ENCODE data around the gene SLX4IP. TPM values are rescaled to one million over a fixed set of nuclear protein-coding genes. Genes with fewer than 3 reads are reported as not detected.
A peak's percentile ranks its signal among the peaks of the same experiment; 100 is the strongest.

Gene SLX4IP
- total and polyA plus RNA-seq, 2 donors (not counting 3 experiments of a cell fraction or from before 2014, with no cell fraction given), result 1.9 to 4.5 TPM

DNA sequence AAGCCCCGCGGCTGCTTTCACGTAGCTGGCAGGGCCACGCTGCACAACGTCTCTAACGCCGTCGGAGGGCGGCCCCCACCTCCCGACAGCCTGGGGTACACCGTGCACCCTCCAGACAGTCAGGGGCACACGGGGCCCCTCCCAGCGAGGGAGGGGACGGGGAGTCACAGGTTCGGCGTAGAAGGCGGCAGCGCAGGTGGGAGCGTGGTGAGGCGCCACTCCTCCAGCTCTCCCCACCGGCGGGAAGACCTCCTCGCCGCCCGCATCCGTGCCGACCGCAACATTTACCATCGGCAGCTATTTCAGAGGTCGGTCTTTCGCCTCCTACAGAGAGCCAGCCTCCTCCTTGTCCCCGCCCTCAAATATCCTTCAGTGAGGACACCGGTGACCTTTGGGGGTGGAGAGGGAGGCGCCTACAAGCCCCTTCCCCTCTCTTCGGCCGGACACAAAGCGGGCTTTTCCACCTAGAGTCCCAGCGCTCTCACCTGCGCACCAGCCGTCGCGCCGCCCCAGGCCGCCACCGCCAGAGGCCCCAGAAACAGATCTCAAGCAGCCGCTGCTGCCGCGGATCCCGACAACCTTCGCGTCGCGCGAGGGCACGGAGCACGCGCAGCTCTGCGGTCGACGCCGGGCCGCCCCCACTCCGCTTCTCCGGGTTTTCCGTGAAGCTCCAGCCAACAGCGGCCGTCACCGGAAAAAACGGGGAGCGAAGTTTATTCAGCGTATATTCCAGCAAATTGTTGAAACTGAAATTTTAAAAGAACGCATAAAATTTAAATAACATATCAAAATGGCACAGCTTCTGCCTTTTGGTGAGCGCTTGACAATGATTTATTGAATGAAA is 1.3 kb upstream of the SLX4IP start, which contains the start of gene MKKS:
TSS of gene MKKS (minus strand) at position 600 of the 844 bp plus-strand sequence. CDS start 20,708 bp downstream, outside the sequence.
- Histone ChIP-seq H3K9me1 (replicated peaks; ENCODE audit: control insufficient read depth, extremely low read depth, insufficient read depth, low read length) (no peaks in the 10 kb centered on the region), H3K9ac (replicated peaks; ENCODE audit: extremely low read depth, insufficient read depth, low read length) (peak within 1 kb of the TSS; percentile 93), H3K27ac (ENCODE audit: insufficient read depth, low read depth, low read length) (peak within 1 kb of the TSS; percentile 97), H3K27me3 (ENCODE audit: control insufficient read depth in 2 of 2, insufficient read depth in 2 of 2, low read length in 2 of 2) (no peaks in the 10 kb centered on the region), H3K79me2 (ENCODE audit: control insufficient read depth, insufficient read depth, low read length) (peaks cover 42% of the 10 kb centered on the region), H3K36me3 (ENCODE audit: control insufficient read depth in 2 of 2, extremely low read depth in 1 of 2, insufficient read depth in 2 of 2, low read length in 2 of 2) (no peaks in the 10 kb centered on the region), H3K4me3 (replicated peaks in 1 of 3; ENCODE audit: insufficient read depth in 1 of 3, low read depth in 1 of 3, low read length in 3 of 3) (peak within 1 kb of the TSS; percentile 96 to 99 (median 97)), H3K4me1 (ENCODE audit: control insufficient read depth, extremely low read depth, insufficient read depth, low read length) (peaks cover 15% of the 10 kb centered on the region), H4K20me1 (replicated peaks; ENCODE audit: control insufficient read depth, extremely low read depth, insufficient read depth, low read length) (no peaks in the 10 kb centered on the region), H2AFZ (ENCODE audit: low read depth, low read length) (peak within 1 kb of the TSS; percentile 69), H3K4me2 (ENCODE audit: insufficient read depth, low read length) (peak within 1 kb of the TSS; percentile 91), H3K9me3 (replicated peaks; ENCODE audit: control insufficient read depth, insufficient read depth, low read length) (no peaks in the 10 kb centered on the region)
- ChIA-PET POLR2A (interaction anchor here (0.6 to 1.9 kb wide), 9 partner anchors 19 to 357 kb away, joined by 3 to 10 read pairs (median 3); partner anchors contain the start of gene SNAP25), CTCF (interaction anchor here (0.9 to 2.6 kb wide), 20 partner anchors 8 to 1115 kb away, joined by 3 to 16 read pairs (median 4); partner anchors contain the start of genes ANKEF1 and SNAP25)
- dilution Hi-C loops (cut with MboI; ENCODE audit: extremely low pct_ligation_motif_present, low sequenced_read_pairs) (no loop called here), intact Hi-C loops (cut with micrococcal nuclease) (loop anchor here (1.0 to 10.0 kb wide), 9 partner anchors 57 to 1111 kb away; partner anchors contain the start of gene SNAP25)
- BruUV-seq (replicated peaks), result TSS peak; percentile 41
- peak; percentile 90 for DNase-seq (ENCODE audit: low read depth, low spot score)
- FAIRE-seq, result no peak
- TF ChIP-seq EZH2 (IDR thresholded peaks at IDR 0.05; ENCODE audit: borderline replicate concordance, low read depth, low read length, severe bottlenecking), result no peak
- TF ChIP-seq, protein P1, sequence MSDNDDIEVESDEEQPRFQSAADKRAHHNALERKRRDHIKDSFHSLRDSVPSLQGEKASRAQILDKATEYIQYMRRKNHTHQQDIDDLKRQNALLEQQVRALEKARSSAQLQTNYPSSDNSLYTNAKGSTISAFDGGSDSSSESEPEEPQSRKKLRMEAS (IDR thresholded peaks at IDR 0.05; ENCODE audit: insufficient read depth, insufficient read length), result peak; percentile 65

DNA sequence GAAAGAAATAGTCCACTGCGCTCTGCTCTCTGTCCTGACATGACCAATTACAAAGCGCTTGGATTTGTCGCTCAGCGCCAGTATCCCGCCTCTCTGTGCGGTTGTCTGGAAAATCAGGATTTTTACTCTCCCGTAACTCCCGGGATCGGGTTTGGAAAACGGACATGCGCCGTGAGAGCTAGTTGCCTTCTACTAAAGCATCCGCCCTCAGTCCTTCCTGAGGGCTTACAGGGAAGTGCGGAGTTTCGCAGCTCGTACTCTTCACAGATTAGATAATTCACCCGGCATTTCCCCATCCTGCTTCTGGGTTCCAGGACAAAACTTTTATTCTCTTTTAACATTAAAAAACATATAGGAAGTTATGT is 656 bp upstream of the SLX4IP start:
- intact Hi-C loops (cut with micrococcal nuclease), result loop anchor here (1.0 to 10.0 kb wide), 9 partner anchors 58 to 1110 kb away; partner anchors contain the start of gene SNAP25
- BruUV-seq (replicated peaks), result no TSS peak

More for the DNA sequence above, 656 bp upstream of the SLX4IP start:
- CTCF ChIA-PET, result interaction anchor here (0.8 to 2.6 kb wide), 19 partner anchors 9 to 1115 kb away, joined by 3 to 16 read pairs (median 4); partner anchors contain the start of genes ANKEF1 and SNAP25
- H3K4me1 ChIP-seq (ENCODE audit: control insufficient read depth, extremely low read depth, insufficient read depth, low read length), result peaks cover 15% of the 10 kb centered on the region
- peak overlapping the region; percentile 97 for H3K27ac ChIP-seq (ENCODE audit: insufficient read depth, low read depth, low read length)
- H3K9me1 ChIP-seq (replicated peaks; ENCODE audit: control insufficient read depth, extremely low read depth, insufficient read depth, low read length), result no peaks in the 10 kb centered on the region
- no peaks in the 10 kb centered on the region for H3K36me3 ChIP-seq (ENCODE audit: control insufficient read depth in 2 of 2, extremely low read depth in 1 of 2, insufficient read depth in 2 of 2, low read length in 2 of 2)
- TF ChIP-seq, protein P2, sequence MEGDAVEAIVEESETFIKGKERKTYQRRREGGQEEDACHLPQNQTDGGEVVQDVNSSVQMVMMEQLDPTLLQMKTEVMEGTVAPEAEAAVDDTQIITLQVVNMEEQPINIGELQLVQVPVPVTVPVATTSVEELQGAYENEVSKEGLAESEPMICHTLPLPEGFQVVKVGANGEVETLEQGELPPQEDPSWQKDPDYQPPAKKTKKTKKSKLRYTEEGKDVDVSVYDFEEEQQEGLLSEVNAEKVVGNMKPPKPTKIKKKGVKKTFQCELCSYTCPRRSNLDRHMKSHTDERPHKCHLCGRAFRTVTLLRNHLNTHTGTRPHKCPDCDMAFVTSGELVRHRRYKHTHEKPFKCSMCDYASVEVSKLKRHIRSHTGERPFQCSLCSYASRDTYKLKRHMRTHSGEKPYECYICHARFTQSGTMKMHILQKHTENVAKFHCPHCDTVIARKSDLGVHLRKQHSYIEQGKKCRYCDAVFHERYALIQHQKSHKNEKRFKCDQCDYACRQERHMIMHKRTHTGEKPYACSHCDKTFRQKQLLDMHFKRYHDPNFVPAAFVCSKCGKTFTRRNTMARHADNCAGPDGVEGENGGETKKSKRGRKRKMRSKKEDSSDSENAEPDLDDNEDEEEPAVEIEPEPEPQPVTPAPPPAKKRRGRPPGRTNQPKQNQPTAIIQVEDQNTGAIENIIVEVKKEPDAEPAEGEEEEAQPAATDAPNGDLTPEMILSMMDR (IDR thresholded peaks at IDR 0.05; ENCODE audit: extremely low read depth in 1 of 2, insufficient read depth in 1 of 2, low read depth in 1 of 2, low read length in 2 of 2), result no peak
- TF ChIP-seq JUN (IDR thresholded peaks at IDR 0.05; ENCODE audit: borderline replicate concordance, insufficient read depth, insufficient read length, low read depth) (no peak), EZH2 (IDR thresholded peaks at IDR 0.05; ENCODE audit: borderline replicate concordance, low read depth, low read length, severe bottlenecking) (no peak), MYC (IDR thresholded peaks at IDR 0.05; ENCODE audit: low read depth, low read length) (no peak), POLR2AphosphoS5 (IDR thresholded peaks at IDR 0.05; ENCODE audit: insufficient read depth, low read depth, low read length) (peak; percentile 94), POLR2A (IDR thresholded peaks at IDR 0.05; ENCODE audit: low read depth, low read length) (peak; percentile 97), FOS (IDR thresholded peaks at IDR 0.05; ENCODE audit: borderline replicate concordance, insufficient read depth, low read length) (no peak), GATA2 (IDR thresholded peaks at IDR 0.05; ENCODE audit: insufficient read depth, insufficient read length, low read depth, low read length) (no peak)
- TF ChIP-seq, protein P1 (IDR thresholded peaks at IDR 0.05; ENCODE audit: insufficient read depth, insufficient read length), result no peak
- H3K27me3 ChIP-seq (ENCODE audit: control insufficient read depth in 2 of 2, insufficient read depth in 2 of 2, low read length in 2 of 2), result no peaks in the 10 kb centered on the region
- peak overlapping the region; percentile 69 for H2AFZ ChIP-seq (ENCODE audit: low read depth, low read length)
- H4K20me1 ChIP-seq (replicated peaks; ENCODE audit: control insufficient read depth, extremely low read depth, insufficient read depth, low read length), result no peaks in the 10 kb centered on the region
- H3K79me2 ChIP-seq (ENCODE audit: control insufficient read depth, insufficient read depth, low read length), result peaks cover 37% of the 10 kb centered on the region
- peak; percentile 88 for FAIRE-seq
- POLR2A ChIA-PET, result interaction anchor here (0.6 to 1.9 kb wide), 8 partner anchors 19 to 358 kb away, joined by 3 to 10 read pairs (median 3); partner anchors contain the start of gene SNAP25
- peak overlapping the region; percentile 96 to 99 (median 97) for H3K4me3 ChIP-seq (replicated peaks in 1 of 3; ENCODE audit: insufficient read depth in 1 of 3, low read depth in 1 of 3, low read length in 3 of 3)
- dilution Hi-C loops (cut with MboI; ENCODE audit: extremely low pct_ligation_motif_present, low sequenced_read_pairs), result no loop called here
- peak overlapping the region; percentile 93 for H3K9ac ChIP-seq (replicated peaks; ENCODE audit: extremely low read depth, insufficient read depth, low read length)
- peak; percentile 100 for DNase-seq (ENCODE audit: low read depth, low spot score)
- peak overlapping the region; percentile 91 for H3K4me2 ChIP-seq (ENCODE audit: insufficient read depth, low read length)
- no peaks in the 10 kb centered on the region for H3K9me3 ChIP-seq (replicated peaks; ENCODE audit: control insufficient read depth, insufficient read depth, low read length)
